RWPE1 (cell line): ENCODE data around the gene QARS1.
A peak's percentile ranks its signal among the peaks of the same experiment; 100 is the strongest.

ENCODE experiments used
- CTCF ChIA-PET: fragments of 350-600 bp; sonication (Branson Sonifier 250); formaldehyde crosslinking; extraction: SDS; loops from one replicate; lab custom pipeline; 2021; lab: Yijun Ruan, JAX
- POLR2A ChIA-PET: fragments of 400-600 bp; formaldehyde crosslinking; extraction: SDS; loops from one replicate; lab custom pipeline; 2020; ENCODE audit warnings: antibody characterized with exemption; ENCODE audit not compliant: low non-redundant PET; lab: Yijun Ruan, JAX
- DNase-seq: peaks from one replicate; pipeline ENCODE4 v3.0.0; 2012; ENCODE audit warnings: low spot score
- H3K27ac ChIP-seq: fragments of 450-650 bp; 2 replicates; pipeline ENCODE4 v1.5.1; 2017
- TF ChIP-seq, protein P1 (sequence below): fragments of 450-650 bp; conservative IDR thresholded peaks from 2 replicates; pipeline ENCODE4 v1.5.1; 2017; ENCODE audit warnings: low read depth, mild to moderate bottlenecking

The QARS1 gene

DNA sequence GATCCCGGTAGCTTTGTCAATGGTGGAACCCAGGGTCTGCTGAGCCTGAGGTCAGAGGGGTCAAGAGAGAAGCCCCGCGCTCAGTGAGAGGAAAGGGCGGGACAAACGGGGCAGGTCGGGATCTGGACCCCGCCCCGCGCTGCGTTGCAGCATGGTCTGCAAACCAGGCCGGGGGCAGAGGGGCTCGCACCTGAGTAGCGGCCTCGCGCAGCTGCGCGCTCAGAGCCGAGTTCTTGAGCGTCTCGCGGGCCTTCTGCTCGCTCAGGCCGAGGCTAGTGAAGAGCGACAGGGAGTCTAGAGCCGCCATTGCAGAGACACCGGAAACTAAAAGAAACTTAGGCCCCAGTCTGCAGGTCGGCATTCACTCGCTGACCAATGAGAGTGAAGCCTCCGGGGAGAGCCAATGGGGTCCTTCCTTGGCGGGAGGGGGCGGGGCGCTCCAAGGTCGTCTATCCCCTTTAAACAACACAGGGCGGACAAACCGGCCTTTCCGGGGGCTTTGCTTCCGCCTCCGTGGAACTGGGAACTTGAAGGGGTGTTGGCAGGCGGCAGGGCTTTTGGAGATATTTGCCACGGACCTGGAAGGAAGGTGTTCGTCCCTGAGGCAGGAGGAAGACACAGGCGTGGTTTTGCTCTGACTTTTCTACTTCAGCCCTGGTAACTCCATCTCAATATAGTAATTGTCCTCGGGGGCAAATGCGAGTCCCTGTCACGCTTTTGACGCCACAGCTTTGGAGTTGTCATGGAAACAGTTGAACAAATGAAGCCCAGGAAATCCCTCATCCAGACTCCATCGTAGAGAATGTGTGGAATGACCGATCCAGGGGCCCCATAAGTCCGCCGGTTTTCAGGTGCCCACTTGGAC is at the start of gene QARS1:
Gene QARS1 (minus strand): TSS at position 331 of the 865 bp plus-strand sequence. CDS start 24 bp downstream, at position 307.
- peak within 1 kb of the TSS; percentile 83 for H3K27ac ChIP-seq
- ChIA-PET POLR2A (interaction anchor here (0.7 kb wide), 1 partner anchor 505 kb away, joined by 3 read pairs; no protein-coding TSS in a partner anchor), CTCF (interaction anchor here (0.6 to 0.7 kb wide), 2 partner anchors 10 to 54 kb away, joined by 3 to 4 read pairs; no protein-coding TSS in a partner anchor)
- TF ChIP-seq, protein P1, sequence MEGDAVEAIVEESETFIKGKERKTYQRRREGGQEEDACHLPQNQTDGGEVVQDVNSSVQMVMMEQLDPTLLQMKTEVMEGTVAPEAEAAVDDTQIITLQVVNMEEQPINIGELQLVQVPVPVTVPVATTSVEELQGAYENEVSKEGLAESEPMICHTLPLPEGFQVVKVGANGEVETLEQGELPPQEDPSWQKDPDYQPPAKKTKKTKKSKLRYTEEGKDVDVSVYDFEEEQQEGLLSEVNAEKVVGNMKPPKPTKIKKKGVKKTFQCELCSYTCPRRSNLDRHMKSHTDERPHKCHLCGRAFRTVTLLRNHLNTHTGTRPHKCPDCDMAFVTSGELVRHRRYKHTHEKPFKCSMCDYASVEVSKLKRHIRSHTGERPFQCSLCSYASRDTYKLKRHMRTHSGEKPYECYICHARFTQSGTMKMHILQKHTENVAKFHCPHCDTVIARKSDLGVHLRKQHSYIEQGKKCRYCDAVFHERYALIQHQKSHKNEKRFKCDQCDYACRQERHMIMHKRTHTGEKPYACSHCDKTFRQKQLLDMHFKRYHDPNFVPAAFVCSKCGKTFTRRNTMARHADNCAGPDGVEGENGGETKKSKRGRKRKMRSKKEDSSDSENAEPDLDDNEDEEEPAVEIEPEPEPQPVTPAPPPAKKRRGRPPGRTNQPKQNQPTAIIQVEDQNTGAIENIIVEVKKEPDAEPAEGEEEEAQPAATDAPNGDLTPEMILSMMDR = no peak
- peak; percentile 92 for DNase-seq

DNA sequence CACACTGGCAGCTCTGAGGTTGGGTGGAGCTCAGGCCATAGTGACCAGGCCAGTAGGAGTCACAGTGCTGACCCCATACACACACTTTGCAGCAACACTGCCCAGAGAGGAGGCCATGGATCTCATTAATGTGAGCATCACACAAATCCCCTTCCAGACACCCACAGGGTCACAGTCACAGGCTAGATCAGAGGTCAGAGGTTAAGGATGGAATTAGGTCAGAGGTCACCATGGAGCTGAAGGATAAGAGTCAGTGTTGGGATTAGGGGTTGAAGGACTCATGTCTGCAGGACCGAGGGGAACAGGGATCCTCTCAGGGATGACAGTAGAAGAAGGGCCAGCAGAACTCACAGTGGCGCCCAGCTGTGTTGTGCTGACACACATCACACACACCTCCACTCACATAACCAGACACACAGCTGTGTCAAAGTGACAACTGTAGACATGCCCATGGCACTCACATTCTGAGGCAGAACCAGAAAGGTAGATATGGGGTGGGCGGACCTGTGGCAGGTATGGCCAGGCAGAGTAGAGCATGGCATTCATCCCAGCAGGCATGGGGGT is 48.9 kb upstream of the QARS1 start:
- TF ChIP-seq, protein P1 = no peak
- no peak overlapping the region for H3K27ac ChIP-seq
- DNase-seq = no peak
- POLR2A ChIA-PET = no interaction called here
- CTCF ChIA-PET = interaction anchor here (0.6 kb wide), 2 partner anchors 23 to 33 kb away, joined by 3 to 4 read pairs; partner anchors contain the start of gene USP19

DNA sequence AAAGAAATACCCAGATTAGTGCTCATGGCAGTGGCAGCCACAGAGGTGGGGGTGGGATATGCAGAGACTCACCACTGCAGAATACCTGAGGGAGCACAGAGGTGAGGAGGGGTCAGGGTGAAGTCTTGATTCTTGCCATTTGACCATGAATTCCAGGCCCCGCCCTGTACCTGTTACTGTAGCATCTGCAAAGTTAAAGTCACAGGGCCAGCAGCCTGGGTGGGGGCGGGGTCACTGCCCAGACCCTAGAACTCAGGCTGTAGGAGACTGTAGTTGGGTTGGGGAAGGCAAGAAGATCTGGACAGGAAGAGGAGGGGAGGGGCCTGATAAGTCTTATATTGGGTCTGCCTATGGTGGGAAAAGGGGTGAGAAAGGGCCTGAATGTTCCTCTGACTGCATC is 47.1 kb upstream of the QARS1 start:
- DNase-seq = no peak
- CTCF ChIA-PET = no interaction called here
- TF ChIP-seq, protein P1 = no peak
- POLR2A ChIA-PET = no interaction called here
- H3K27ac ChIP-seq = no peak overlapping the region

DNA sequence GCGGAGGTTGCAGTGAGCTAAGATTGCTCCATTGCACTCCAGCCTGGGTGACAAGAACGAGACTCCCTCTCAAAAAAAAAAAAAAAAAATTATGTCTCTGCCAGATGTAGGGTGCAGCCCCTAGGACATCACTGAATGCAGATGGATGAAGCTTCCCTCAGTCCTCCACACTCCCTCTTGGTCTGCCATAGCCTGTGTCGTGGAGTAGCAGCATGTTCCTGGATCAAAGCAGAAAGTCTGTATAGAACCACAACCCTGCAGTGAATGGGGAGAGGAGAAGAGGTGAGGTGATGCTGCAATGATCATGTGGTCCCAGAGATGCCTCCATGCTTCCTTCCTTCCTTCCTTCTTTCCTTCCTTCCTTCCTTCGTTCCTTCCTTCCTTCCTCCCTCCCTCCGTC is 43.6 kb upstream of the QARS1 start:
- ChIA-PET POLR2A (interaction anchor here (0.7 kb wide), 1 partner anchor 39 kb away, joined by 3 read pairs; no protein-coding TSS in a partner anchor), CTCF (no interaction called here)
- no peak for DNase-seq
- TF ChIP-seq, protein P1 = no peak
- H3K27ac ChIP-seq = no peak overlapping the region

DNA sequence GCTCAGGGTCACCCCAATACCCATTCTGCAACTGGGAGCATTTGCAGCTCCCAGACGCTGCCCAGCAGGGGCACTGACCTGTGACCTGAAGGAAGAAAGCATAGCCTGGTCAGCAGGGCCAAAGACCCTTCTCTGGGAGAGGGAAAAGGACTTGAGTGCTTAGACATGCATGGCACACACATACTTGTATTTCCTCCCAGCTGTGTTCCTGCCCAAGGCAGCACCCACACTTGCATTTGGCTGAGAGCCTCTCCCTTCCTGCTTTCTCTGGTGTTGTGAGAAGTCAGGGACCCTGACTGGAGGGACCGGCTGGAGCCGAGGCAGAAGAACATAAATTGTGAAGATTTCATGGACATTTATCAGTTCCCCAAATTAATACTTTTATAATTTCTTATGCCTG is 35.5 kb upstream of the QARS1 start:
- CTCF ChIA-PET = no interaction called here
- DNase-seq = no peak
- TF ChIP-seq, protein P1 = no peak
- POLR2A ChIA-PET = no interaction called here
- no peak overlapping the region for H3K27ac ChIP-seq

DNA sequence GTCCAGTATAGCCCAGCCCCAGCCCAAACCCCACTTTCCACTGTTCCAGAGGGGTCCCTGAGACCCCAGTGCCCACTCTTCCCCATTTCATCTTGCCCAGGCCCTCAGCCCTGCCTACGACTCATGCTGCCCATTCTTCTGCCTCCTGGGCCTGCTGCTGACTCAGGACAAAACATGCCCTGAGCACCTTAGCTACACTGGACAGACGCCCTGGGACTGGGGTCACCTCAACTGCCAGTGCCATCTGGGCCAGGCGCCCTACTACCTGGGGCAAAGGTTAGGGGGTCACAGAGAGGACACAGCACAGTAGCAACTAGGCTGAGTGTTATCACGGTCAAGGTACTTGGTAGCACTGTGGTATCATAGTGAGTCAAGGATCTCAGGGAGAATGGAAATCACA is 30.9 kb upstream of the QARS1 start:
- TF ChIP-seq, protein P1 = no peak
- DNase-seq = no peak
- peak overlapping the region; percentile 25; the same call in 1 of the 2 replicates for H3K27ac ChIP-seq
- ChIA-PET CTCF (no interaction called here), POLR2A (no interaction called here)
